LNCAP (cell line): Measurements from ENCODE around the gene MIEN1.

Experiments used
- CTCF ChIP-seq: fragments of 450-650 bp; IDR thresholded peaks from 2 replicates; pipeline ENCODE4 v1.5.1; 2017; ENCODE audit warnings: mild to moderate bottlenecking

The MIEN1 gene

GRCh38 chr17:39711851-39712250 lies 18.5 kb downstream of the MIEN1 start:
- no peak for TF ChIP-seq CTCF

- no peak for TF ChIP-seq CTCF
Measured at GRCh38 chr17:39709998-39710964, 20.1 kb downstream of the MIEN1 start.

- no peak for TF ChIP-seq CTCF
Measured at GRCh38 chr17:39709319-39709997, 20.9 kb downstream of the MIEN1 start.

GRCh38 chr17:39706921-39707337 lies 23.4 kb downstream of the MIEN1 start:
- no peak for TF ChIP-seq CTCF

- TF ChIP-seq CTCF = no peak
Measured at GRCh38 chr17:39706383-39706782, 23.9 kb downstream of the MIEN1 start.

GRCh38 chr17:39705786-39706348 lies 24.5 kb downstream of the MIEN1 start:
- TF ChIP-seq CTCF = no peak

- peak; percentile 19; the same call in 1 of the 2 replicates for TF ChIP-seq CTCF
Measured at GRCh38 chr17:39704821-39705551, 25.3 kb downstream of the MIEN1 start.
